ENCODE results near the gene TBK1.

The TBK1 gene

GRCh38 chr12:64491718-64492117 lies 39.8 kb downstream of the TBK1 start:
- TF ChIP-seq, protein P1, sequence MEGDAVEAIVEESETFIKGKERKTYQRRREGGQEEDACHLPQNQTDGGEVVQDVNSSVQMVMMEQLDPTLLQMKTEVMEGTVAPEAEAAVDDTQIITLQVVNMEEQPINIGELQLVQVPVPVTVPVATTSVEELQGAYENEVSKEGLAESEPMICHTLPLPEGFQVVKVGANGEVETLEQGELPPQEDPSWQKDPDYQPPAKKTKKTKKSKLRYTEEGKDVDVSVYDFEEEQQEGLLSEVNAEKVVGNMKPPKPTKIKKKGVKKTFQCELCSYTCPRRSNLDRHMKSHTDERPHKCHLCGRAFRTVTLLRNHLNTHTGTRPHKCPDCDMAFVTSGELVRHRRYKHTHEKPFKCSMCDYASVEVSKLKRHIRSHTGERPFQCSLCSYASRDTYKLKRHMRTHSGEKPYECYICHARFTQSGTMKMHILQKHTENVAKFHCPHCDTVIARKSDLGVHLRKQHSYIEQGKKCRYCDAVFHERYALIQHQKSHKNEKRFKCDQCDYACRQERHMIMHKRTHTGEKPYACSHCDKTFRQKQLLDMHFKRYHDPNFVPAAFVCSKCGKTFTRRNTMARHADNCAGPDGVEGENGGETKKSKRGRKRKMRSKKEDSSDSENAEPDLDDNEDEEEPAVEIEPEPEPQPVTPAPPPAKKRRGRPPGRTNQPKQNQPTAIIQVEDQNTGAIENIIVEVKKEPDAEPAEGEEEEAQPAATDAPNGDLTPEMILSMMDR (IDR thresholded peaks at IDR 0.05; ENCODE audit: extremely low read depth, insufficient read depth, missing control alignments), result no peak
- in situ Hi-C loops (cut with MboI; ENCODE audit: low pct_unique_long_range_greater_than_20kb, low sequenced_read_pairs, unreplicated experiment), result no loop called here
- DNase-seq (ENCODE audit: low spot score), result no peak

GRCh38 chr12:64493513-64493912 lies 41.6 kb downstream of the TBK1 start:
- TF ChIP-seq, protein P1 (IDR thresholded peaks at IDR 0.05; ENCODE audit: extremely low read depth, insufficient read depth, missing control alignments), result no peak
- in situ Hi-C loops (cut with MboI; ENCODE audit: low pct_unique_long_range_greater_than_20kb, low sequenced_read_pairs, unreplicated experiment), result no loop called here
- DNase-seq (ENCODE audit: low spot score), result no peak

- TF ChIP-seq, protein P1 (IDR thresholded peaks at IDR 0.05; ENCODE audit: extremely low read depth, insufficient read depth, missing control alignments), result no peak
- in situ Hi-C loops (cut with MboI; ENCODE audit: low pct_unique_long_range_greater_than_20kb, low sequenced_read_pairs, unreplicated experiment), result no loop called here
- no peak for DNase-seq (ENCODE audit: low spot score)
Measured at GRCh38 chr12:64494998-64495729, 43.2 kb downstream of the TBK1 start.

DNA sequence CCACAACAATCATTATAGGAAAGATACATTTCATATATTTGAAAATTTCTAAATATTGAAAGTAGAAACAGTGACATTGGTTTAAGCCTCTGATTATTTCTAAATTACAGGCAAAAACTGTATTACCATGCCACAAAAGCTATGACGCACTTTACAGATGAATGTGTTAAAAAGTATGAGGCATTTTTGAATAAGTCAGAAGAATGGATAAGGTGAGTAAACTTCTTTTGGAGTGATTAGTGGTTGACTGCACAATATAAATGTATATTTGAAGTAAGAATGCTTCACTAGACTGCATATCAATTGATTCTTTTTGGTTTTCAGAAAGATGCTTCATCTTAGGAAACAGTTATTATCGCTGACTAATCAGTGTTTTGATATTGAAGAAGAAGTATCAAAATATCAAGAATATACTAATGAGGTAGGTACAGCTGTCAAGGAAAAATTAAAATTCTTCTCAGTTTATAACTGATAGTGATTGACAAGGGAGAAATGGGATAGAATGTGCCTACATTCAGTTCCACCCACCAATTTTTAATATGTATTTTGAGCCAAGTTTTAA lies 45.0 kb downstream of the TBK1 start:
- TF ChIP-seq, protein P1 (IDR thresholded peaks at IDR 0.05; ENCODE audit: extremely low read depth, insufficient read depth, missing control alignments), result no peak
- DNase-seq (ENCODE audit: low spot score), result no peak
- in situ Hi-C loops (cut with MboI; ENCODE audit: low pct_unique_long_range_greater_than_20kb, low sequenced_read_pairs, unreplicated experiment), result no loop called here

DNA sequence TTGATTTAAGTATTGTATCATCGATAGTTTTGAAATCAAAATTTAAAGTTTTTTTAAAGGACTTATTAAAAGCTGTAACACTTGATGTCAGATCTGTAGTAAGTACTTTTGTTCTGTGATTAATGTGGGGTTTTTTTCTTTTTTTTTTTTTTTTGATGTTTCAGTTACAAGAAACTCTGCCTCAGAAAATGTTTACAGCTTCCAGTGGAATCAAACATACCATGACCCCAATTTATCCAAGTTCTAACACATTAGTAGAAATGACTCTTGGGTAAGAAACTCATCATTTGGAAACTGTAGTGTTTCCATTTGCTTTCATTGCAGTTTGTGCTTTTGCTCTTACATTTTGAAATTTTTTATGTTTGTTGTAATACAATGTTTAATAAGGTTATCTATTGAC lies 45.6 kb downstream of the TBK1 start:
- in situ Hi-C loops (cut with MboI; ENCODE audit: low pct_unique_long_range_greater_than_20kb, low sequenced_read_pairs, unreplicated experiment), result no loop called here
- TF ChIP-seq, protein P1 (IDR thresholded peaks at IDR 0.05; ENCODE audit: extremely low read depth, insufficient read depth, missing control alignments), result no peak
- DNase-seq (ENCODE audit: low spot score), result no peak

DNA sequence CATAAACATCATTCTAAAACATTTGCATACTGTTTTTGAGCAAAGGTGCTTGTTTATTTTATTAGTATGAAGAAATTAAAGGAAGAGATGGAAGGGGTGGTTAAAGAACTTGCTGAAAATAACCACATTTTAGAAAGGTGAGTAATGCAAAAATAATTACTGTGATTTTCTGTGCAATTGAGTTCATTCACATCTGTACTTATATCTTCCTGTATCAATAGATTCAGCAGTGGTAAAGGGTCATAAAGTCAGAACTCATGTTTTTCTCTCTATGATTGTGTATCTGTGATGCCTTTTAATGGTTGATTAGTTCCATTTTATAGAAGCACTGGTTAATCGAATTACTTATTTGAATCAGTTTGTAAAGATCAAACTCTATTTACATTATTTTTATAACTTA lies 46.0 kb downstream of the TBK1 start:
- DNase-seq (ENCODE audit: low spot score), result no peak
- TF ChIP-seq, protein P1 (IDR thresholded peaks at IDR 0.05; ENCODE audit: extremely low read depth, insufficient read depth, missing control alignments), result no peak
- in situ Hi-C loops (cut with MboI; ENCODE audit: low pct_unique_long_range_greater_than_20kb, low sequenced_read_pairs, unreplicated experiment), result no loop called here
